Panc1 (cell line): Measurements from ENCODE around the gene B4GALT1. TPM values are rescaled to one million over a fixed set of nuclear protein-coding genes. Genes with fewer than 3 reads are reported as not detected.
A peak's percentile ranks its signal among the peaks of the same experiment; 100 is the strongest.

Source experiments
- ATAC-seq: fragments of 200-7000 bp; cut with Tn5 transposase; 2 replicates; pipeline ENCODE4 v1.9.1; 2020; ENCODE audit warnings: mild to moderate bottlenecking, moderate library complexity
- BruUV-seq: library from RNA; stranded (reverse); fragments of 400-500 nt; replicated peaks from 2 replicates; lab custom pipeline; 2021; lab: Mats Ljungman, UMichigan
- CTCF ChIA-PET: fragments of 300-600 bp; sonication (Branson Sonifier 250); formaldehyde crosslinking; loops from one replicate; lab custom pipeline; 2022; ENCODE audit warnings: antibody characterized with exemption; lab: Charles Lee
- POLR2A ChIA-PET: fragments of 300-600 bp; sonication (Branson Sonifier 250); formaldehyde crosslinking; loops from one replicate; lab custom pipeline; 2022; ENCODE audit warnings: antibody characterized with exemption; lab: Charles Lee
- DNase-seq: peaks from one replicate; pipeline ENCODE4 v3.0.0-alpha.2; 2010; ENCODE audit warnings: low read depth, low spot score
- H3K27ac ChIP-seq: 2 replicates; pipeline ENCODE4 v1.5.1; 2011; ENCODE audit warnings: mild to moderate bottlenecking, low read length, inconsistent platforms
- H3K27me3 ChIP-seq: fragments of 200-500 bp; sonication (Bioruptor generic); 2 replicates; pipeline ENCODE4 v1.6.0; 2014; ENCODE audit warnings: low read length, inconsistent platforms; ENCODE audit not compliant: control insufficient read depth, insufficient read depth
- H3K36me3 ChIP-seq: fragments of 200-500 bp; sonication (Bioruptor generic); 2 replicates; pipeline ENCODE4 v1.5.1; 2014; ENCODE audit warnings: inconsistent platforms, mild to moderate bottlenecking, low read length, moderate library complexity; ENCODE audit not compliant: control insufficient read depth, insufficient read depth
- H3K4me1 ChIP-seq: 2 replicates; pipeline ENCODE4 v1.5.1; 2011; ENCODE audit warnings: inconsistent platforms, mild to moderate bottlenecking, low read length, moderate library complexity; ENCODE audit not compliant: control insufficient read depth, insufficient read depth
- H3K4me3 ChIP-seq, 2 experiments: 2 replicates each; pipeline ENCODE4 v1.5.1; 2011 to 2012; ENCODE audit warnings: low read depth in 2 of 2, low read length in 2 of 2, mild to moderate bottlenecking in 2 of 2, inconsistent platforms in 1 of 2, moderate library complexity in 1 of 2
- H3K9me3 ChIP-seq: fragments of 200-500 bp; sonication (Bioruptor generic); 2 replicates; pipeline ENCODE4 v1.5.1; 2014; ENCODE audit warnings: low read depth, mild to moderate bottlenecking, inconsistent platforms, low read length, moderate library complexity; ENCODE audit not compliant: control insufficient read depth, insufficient read depth
- CTCF ChIP-seq: fragments of 450-650 bp; IDR thresholded peaks from 2 replicates; pipeline ENCODE4 v1.5.1; 2017; ENCODE audit warnings: mild to moderate bottlenecking
- POLR2AphosphoS5 ChIP-seq: IDR thresholded peaks from 2 replicates; pipeline ENCODE4 v1.6.1; 2012; ENCODE audit warnings: mild to moderate bottlenecking, low read depth, low read length, moderate library complexity
- REST ChIP-seq, 2 experiments: IDR thresholded peaks; 2 replicates each; pipeline ENCODE4 v1.6.1; 2011 to 2012; ENCODE audit warnings: low read depth in 2 of 2, control low read depth in 1 of 2, low read length in 1 of 2, mild to moderate bottlenecking in 1 of 2, moderate library complexity in 1 of 2; ENCODE audit not compliant: insufficient read depth in 1 of 2
- SIN3A ChIP-seq: IDR thresholded peaks from 2 replicates; pipeline ENCODE4 v1.6.1; 2012; ENCODE audit warnings: low read depth, mild to moderate bottlenecking, low read length, moderate library complexity, borderline replicate concordance; ENCODE audit not compliant: insufficient read depth
- TCF7L2 ChIP-seq: IDR thresholded peaks from 2 replicates; pipeline ENCODE4 v1.6.1; 2011; ENCODE audit warnings: mild to moderate bottlenecking, low read depth, low read length, inconsistent platforms
- in situ Hi-C: cut with HindIII; loops from 2 replicates; pipeline ENCODE4 v1.10.0; 2016; ENCODE audit warnings: low sequenced_read_pairs, low pct_unique_long_range_greater_than_20kb
- intact Hi-C: fragments of 100-400 bp; cut with micrococcal nuclease; formaldehyde crosslinking; loops from one replicate; pipeline ENCODE4 v1.10.0; 2022; ENCODE audit not compliant: unreplicated experiment
- total RNA-seq: library from RNA; stranded (reverse); gene quantifications from one replicate; pipeline ENCODE4 v1.2.1, GENCODE V29; 2021; ENCODE audit not compliant: unreplicated experiment

The B4GALT1 gene
- total RNA-seq, 1 experiment from 2014 or later: 57.4 TPM

GRCh38 chr9:33110686-33111085 lies 56.5 kb downstream of the B4GALT1 start:
- in situ Hi-C loops: no loop called here

GRCh38 chr9:33109850-33110595 lies 57.1 kb downstream of the B4GALT1 start:
- intact Hi-C loops: no loop called here
- Histone ChIP-seq H3K4me3 (no peak overlapping the region), H3K4me1 (no peaks in the 10 kb centered on the region), H3K9me3 (no peaks in the 10 kb centered on the region), H3K27me3 (no peaks in the 10 kb centered on the region), H3K27ac (no peak overlapping the region), H3K36me3 (no peaks in the 10 kb centered on the region)
- CTCF ChIA-PET: interaction anchor here (0.6 kb wide), 1 partner anchor 101 kb away, joined by 5 read pairs; no protein-coding TSS in a partner anchor
- DNase-seq (no peak), ATAC-seq (no peak)
- in situ Hi-C loops: no loop called here
- POLR2A ChIA-PET: no interaction called here
- BruUV-seq: no TSS peak
- TF ChIP-seq REST (IDR thresholded peaks at IDR 0.05; ENCODE audit: insufficient read depth in 1 of 2, low read depth in 2 of 2, low read length in 1 of 2) (no peak), SIN3A (no peak), CTCF (no peak)

More at GRCh38 chr9:33110686-33111085, 56.5 kb downstream of the B4GALT1 start:
- no peak for ATAC-seq
- Histone ChIP-seq H3K27ac (no peak overlapping the region), H3K9me3 (no peaks in the 10 kb centered on the region), H3K27me3 (no peaks in the 10 kb centered on the region), H3K4me1 (no peaks in the 10 kb centered on the region), H3K36me3 (no peaks in the 10 kb centered on the region), H3K4me3 (no peak overlapping the region)
- TSS peak; percentile 61 for BruUV-seq
- TF ChIP-seq CTCF: no peak
- no peak for TF ChIP-seq REST (IDR thresholded peaks at IDR 0.05; ENCODE audit: insufficient read depth in 1 of 2, low read depth in 2 of 2, low read length in 1 of 2)
- TF ChIP-seq POLR2AphosphoS5: no peak
- TF ChIP-seq TCF7L2: no peak
- no peak for TF ChIP-seq SIN3A
- ChIA-PET POLR2A (no interaction called here), CTCF (interaction anchor here (0.6 kb wide), 1 partner anchor 101 kb away, joined by 5 read pairs; no protein-coding TSS in a partner anchor)
- no peak for DNase-seq
- intact Hi-C loops: no loop called here
